Central memory CD4-positive, alpha-beta T cell (primary cell): Measurements from ENCODE around the gene NOP9.

Experiments used
- DNase-seq: peaks from one replicate; pipeline ENCODE4 v3.0.0; 2022

The NOP9 gene

DNA sequence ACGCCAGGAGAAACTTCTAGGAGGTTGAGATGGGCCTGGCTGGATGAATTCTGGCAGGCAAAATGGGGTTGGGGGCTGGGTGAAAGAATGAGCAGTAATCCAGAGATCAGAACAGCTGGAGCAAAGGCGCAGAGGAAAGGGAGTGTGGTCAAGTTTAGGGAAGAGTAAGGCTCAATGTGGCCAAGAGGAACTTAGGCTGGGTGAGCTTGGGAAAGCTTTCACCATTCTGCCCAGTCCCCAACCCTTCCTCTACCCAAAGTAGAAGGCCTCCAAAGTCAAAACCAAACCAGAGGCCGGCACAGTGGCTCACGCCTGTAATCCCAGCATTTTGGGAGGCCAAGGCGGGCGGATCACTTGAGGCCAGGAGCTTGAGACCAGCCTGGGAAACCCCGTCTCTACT lies 18.0 kb upstream of the NOP9 start:
- no peak for DNase-seq

DNA sequence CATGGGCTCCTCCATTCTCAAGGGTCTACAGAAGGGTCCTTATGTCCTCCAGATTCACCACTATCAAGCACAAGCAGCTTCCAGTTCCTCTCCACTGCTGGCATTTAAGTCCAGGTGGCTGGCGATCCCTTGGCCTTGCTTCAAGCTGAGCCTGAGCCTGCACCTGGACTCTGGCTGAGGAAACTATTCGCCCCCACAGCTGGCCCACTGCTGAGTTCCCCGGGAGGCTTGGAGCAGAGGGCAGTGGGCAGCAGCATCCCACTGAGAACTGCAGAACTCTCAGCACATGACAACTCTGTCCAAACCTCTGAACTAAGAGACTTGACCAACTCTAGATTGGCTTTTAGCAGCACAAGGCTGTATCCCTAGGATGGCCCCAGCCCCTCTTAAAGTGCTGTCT lies 16.9 kb upstream of the NOP9 start:
- DNase-seq, result no peak

DNA sequence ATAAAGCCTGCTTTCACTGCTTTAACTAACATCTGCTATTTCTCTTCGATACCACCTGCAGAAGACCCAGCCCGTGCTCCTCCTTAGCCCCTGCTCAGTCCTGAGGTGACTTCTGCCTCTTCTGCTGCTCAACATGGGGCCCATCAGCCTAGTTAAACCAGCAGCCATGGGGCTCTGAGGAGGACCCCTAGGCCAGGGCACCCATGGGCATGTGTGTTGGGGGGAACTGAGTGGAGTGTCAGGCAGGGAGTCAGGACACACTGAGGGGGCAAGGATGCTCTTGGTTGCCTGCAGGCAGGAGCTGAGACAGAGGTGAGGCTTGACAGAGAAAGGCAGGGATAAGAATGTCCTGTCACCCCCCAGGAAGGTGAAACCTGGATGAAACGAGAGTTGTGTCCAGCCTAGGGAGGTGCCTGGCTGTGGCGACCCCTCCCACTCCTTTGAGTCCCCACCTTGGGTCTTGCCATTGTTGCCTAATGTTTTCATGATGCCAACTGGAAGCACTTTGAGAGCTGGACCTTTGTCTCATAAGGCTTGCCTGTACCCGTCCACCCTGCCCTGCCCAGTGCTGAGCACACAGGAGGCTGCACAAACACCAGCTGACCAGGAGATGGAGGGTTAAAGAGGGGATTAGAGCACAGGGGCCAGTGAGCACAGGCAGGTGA lies 15.7 kb upstream of the NOP9 start:
- no peak for DNase-seq

- DNase-seq, result no peak
Observed at GRCh38 chr14:24284501-24285035, 15.1 kb upstream of the NOP9 start.

DNA sequence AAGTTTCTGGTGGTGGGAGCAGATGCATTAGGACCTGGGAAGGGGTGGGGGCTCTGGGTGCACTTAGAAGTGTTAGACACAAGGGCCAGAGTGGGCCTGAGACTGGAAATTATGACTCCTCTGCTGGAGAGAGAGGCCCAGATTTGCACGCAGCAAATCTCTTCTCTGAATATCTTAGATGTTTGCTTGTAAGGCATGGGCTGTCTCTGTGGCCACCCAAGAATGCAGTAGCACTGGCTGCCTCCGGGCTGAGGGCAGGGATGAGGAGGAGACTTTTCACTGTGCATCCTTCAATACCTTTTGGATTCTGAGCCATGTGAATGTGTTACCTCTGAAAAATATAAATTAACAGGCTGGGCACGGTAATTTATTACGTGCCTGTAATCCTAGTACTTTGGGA lies 14.3 kb upstream of the NOP9 start:
- no peak for DNase-seq

DNA sequence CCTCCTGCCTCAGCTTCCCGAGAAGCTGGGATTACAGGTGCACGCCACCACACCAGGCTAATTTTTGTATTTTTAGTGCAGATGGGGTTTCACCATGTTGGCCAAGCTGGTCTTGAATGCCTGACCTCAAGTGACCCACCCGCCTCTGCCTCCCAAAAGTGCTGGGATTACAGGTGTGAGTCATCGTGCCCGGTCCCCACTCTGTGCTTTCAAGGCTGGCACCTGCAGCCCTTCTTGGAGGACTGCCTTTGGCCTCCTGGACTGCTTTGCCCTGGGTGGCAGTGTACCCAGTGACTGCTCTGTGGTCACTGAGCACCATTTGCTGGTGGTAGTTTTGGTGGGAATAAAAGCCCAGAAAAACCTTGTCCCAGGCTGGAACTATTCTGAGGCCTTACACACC lies 12.7 kb upstream of the NOP9 start:
- no peak for DNase-seq

DNA sequence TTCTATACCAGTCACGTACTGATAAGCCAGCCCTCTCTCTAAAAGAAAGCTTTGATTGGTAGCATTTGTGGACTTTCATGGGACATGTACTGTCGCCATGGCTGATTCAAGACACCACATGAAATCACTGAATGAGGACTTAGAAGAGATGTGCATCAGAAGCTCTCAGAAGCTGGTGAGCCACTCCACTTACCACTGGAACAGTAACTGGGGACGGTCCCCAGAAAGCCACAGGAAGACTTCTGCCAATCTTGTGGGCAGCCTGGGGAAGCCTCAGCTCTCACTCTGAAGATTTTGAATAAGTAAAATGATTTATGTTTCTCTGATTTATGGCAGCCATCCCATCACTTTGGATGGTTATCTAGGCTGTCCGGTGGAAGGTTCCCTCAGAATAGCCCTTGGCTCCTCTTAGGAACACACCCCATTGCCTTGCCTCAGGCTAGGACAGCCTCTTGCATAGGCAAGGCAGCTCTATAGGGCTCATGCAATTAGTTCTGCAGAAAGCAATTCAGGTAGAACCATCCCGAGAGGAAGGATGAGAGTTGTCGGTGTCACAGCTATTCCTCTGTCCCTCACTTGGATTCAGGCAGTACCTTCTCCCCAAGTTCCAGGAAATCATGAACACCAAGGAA lies 9.9 kb upstream of the NOP9 start:
- no peak for DNase-seq

GRCh38 chr14:24290746-24291145 lies 8.9 kb upstream of the NOP9 start:
- DNase-seq, result no peak

DNA sequence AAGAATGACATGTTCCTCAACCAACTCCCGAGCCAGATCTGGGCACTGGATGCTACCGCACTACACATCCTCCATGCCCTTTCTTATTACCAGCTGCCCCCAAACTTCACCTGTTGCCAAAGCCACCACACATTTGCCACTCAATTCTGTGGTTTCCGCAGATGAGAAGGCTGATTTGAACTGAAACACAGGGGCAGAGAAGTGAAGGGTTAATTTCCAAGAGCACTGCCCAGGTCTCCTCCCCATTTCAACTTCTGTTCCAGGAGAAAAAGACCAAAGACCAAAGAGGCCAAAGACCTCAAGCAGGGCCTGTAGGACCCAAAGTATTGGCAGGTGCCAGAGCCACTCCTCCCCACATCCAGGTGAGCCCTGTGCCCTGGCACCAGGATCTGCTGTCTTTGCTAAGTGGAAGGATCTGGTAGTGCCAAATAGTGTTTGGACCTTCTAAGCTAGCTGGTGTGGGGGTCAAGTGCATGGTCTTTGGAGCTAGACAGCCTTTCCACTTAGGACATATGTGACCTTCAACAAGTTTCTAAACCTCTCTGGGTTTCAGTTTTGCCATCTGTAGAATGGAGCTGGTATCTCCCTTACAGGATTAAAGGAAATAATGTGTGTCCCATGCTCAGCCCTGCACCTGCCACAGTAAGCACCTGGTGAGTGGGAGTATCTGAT lies 8.1 kb upstream of the NOP9 start:
- no peak for DNase-seq

- DNase-seq, result no peak
Observed at GRCh38 chr14:24292118-24292807, 7.4 kb upstream of the NOP9 start.

DNA sequence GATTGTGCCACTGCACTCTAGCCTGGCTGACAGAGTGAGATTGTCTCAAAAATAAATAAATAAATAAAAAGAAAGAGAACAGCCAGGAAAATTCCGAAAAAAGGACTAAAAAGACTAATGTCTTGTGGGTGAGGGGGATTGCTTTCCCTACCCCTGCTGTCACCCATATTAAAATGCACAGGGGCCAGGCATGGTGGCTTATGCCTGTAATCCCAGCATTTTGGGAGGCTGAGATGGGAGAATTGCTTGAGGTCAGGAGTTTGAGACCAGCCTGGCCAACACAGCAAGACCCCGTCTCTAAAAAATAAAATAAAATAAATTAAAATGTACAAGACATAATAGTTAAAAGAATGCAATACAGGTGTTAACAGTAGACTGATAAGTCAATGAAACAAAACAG lies 6.1 kb upstream of the NOP9 start:
- no peak for DNase-seq

DNA sequence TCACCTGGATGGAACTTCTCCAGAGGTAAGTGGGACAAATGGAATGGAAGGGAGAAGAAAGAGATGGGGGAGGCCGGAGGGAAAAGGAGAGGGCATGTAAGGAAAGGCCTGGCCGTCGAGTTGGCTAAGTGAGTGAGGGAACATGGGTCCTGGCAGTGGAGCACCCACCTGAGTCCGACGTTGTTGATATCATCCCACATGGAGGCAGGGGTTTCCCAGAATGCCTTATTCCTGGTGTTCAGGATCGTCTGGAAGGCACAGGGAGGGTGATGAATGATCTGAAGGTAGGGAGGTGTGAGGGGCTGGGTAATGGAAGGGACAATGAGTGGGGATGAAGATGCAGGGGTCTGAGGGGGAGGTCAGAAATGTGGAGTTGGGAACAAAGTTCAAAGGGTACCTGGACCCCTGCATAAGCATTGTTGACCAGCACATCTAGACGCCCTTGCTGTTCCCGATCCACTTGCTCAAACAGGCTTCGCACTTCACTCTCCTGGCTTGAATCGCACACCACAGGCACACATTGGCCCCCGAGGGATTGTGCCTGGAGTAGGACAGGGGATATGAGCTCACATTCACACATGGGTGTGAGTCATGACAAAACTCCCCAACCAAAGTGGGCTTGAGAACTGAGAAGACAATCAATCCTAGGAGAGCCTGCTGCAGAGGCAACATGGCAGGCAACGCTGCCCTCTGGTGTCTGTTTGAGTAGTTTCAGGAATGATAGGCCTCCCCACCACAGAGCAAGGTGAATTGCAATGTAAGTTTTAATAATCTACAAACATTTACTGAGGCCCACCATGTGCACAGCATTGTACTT lies 3.1 kb upstream of the NOP9 start:
- peak; percentile 74 for DNase-seq

DNA sequence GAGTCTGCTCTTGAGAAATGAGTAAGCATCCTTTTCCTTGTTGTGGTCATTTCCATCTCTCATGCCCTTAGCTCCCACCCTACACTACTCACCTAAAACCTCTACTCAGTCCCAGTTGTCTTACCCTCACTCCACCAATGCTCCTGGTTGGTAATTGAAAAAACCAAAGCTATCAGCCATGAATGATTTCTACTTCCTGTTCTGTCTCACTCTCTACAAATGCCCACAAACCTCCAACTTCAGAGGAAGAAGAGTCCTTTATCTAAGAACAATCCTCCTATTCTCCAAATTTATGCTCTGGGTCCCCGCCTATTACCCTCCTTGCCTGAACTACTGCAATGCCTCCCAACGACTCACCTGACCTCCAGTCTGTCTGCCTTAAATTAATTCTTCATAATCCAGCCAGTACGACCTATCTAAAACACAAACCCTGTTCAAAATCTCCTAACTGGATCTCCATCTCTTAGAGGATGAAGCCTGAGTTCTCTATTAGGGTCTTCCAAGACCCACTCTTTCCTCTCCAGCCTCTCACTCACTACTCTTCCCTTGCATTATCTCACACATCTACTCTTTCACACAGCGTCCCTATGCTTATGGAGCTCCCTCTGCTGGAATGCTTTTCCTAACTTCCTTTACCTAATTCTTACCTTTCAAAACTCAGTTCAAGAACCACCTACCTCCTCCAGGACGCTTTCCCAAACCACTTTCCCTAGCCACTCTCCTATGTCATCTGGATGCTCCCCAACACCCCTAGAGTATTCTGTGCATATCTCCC lies 2.3 kb upstream of the NOP9 start:
- no peak for DNase-seq

GRCh38 chr14:24298892-24299254 lies 777 bp upstream of the NOP9 start:
- no peak for DNase-seq

DNA sequence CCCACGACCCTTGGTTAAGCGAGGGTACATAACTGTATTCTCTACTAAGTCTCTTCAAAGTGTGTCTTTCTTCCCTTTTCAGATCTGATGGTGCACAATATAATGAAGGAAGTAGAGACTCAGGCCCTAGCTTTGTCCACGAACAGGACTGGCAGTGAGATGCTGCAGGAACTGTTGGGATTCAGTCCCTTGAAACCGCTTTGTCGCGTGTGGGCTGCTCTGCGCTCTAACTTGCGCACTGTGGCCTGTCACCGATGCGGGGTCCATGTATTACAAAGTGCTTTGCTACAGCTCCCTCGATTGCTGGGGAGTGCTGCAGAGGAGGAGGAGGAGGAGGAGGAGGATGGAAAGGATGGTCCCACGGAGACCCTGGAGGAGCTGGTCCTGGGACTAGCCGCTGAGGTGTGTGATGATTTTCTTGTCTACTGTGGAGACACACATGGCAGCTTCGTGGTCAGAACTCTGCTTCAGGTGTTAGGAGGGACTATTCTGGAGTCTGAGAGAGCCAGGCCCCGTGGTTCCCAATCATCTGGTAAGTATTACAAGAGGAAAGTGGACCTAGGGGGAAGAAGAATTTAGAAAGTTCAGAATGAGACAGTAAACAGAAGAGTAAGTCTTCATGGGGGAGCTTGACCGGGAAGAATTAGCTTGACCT lies 803 bp downstream of the NOP9 start:
- no peak for DNase-seq

DNA sequence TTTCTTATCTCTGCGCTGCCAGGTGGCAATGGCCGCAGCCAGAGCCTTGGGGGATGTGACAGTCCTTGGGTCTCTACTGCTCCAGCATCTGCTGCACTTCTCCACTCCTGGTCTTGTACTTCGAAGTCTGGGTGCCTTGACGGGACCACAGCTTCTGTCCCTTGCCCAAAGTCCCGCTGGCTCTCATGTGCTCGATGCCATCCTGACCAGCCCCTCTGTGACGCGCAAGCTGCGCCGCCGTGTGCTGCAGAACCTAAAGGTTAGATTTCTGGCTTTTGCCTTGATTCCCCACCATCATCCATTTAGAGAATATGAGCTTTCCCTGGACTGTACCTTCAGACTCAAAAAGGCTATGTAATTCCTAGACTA lies 4.4 kb downstream of the NOP9 start:
- no peak for DNase-seq

GRCh38 chr14:24307156-24307574 lies 7.5 kb downstream of the NOP9 start:
- no peak for DNase-seq

GRCh38 chr14:24307575-24308341 lies 8.1 kb downstream of the NOP9 start, which contains the start of gene CIDEB:
Gene CIDEB, minus strand, starts transcription at chr14:24307977. Its CDS starts 119 bp downstream, at chr14:24307858.
- peak; percentile 48 for DNase-seq

- no peak for DNase-seq
Observed at GRCh38 chr14:24308342-24309124, 8.9 kb downstream of the NOP9 start.
